Calu3 (cell line): ENCODE measurements around the gene LEMD2. TPM values are rescaled to one million over a fixed set of nuclear protein-coding genes. Genes with fewer than 3 reads are reported as not detected.

Source experiments
- BruUV-seq: library from RNA; stranded (reverse); fragments of 400-500 nt; replicated peaks from 2 replicates; lab custom pipeline; 2021; lab: Mats Ljungman, UMichigan
- CTCF ChIA-PET: fragments of 300-600 bp; sonication (Branson Sonifier 250); formaldehyde crosslinking; loops from one replicate; lab custom pipeline; 2022; ENCODE audit warnings: antibody characterized with exemption; lab: Charles Lee
- DNase-seq: peaks from one replicate; pipeline ENCODE4 v3.0.0; 2022
- H3K27ac Mint-ChIP-seq: one replicate; pipeline ENCODE4 v1.8.0; 2022; ENCODE audit warnings: mixed read lengths; ENCODE audit not compliant: unreplicated experiment
- H3K27me3 Mint-ChIP-seq: one replicate; pipeline ENCODE4 v1.8.0; 2022; ENCODE audit warnings: mixed read lengths; ENCODE audit not compliant: unreplicated experiment
- H3K36me3 Mint-ChIP-seq: one replicate; pipeline ENCODE4 v1.8.0; 2022; ENCODE audit warnings: mild to moderate bottlenecking, moderate library complexity, mixed read lengths; ENCODE audit not compliant: insufficient read depth, unreplicated experiment
- H3K4me1 Mint-ChIP-seq: one replicate; pipeline ENCODE4 v1.8.0; 2022; ENCODE audit warnings: mild to moderate bottlenecking, low read depth, mixed read lengths; ENCODE audit not compliant: unreplicated experiment
- H3K4me3 Mint-ChIP-seq: one replicate; pipeline ENCODE4 v1.8.0; 2022; ENCODE audit warnings: mild to moderate bottlenecking, low read depth, moderate library complexity, mixed read lengths; ENCODE audit not compliant: unreplicated experiment
- H3K9me3 Mint-ChIP-seq: one replicate; pipeline ENCODE4 v1.8.0; 2022; ENCODE audit warnings: low read depth, mixed read lengths; ENCODE audit not compliant: unreplicated experiment
- intact Hi-C: fragments of 100-400 bp; cut with micrococcal nuclease; formaldehyde crosslinking; loops from one replicate; pipeline ENCODE4 v1.10.0; 2022; ENCODE audit not compliant: unreplicated experiment
- total RNA-seq: library from RNA; stranded (reverse); gene quantifications from 2 replicates; pipeline ENCODE4 v1.2.3, GENCODE V29; 2022
- TF ChIP-seq, protein P1 (sequence below): fragments of 200-600 bp; IDR thresholded peaks from one replicate; pipeline ENCODE4 v1.8.0; 2022; ENCODE audit warnings: antibody characterized with exemption; ENCODE audit not compliant: unreplicated experiment

The LEMD2 gene
- total RNA-seq, 1 experiment from 2014 or later = 126 TPM

GRCh38 chr6:33724102-33725023 lies 64.6 kb downstream of the LEMD2 start:
- intact Hi-C loops = no loop called here
- no peak overlapping the region for H3K27ac Mint-ChIP-seq
- H3K4me1 Mint-ChIP-seq = peaks cover 14% of the 10 kb centered on the region
- CTCF ChIA-PET = interaction anchor here (0.6 to 1.0 kb wide), 5 partner anchors 12 to 421 kb away, joined by 3 to 4 read pairs (median 3); no protein-coding TSS in a partner anchor
- DNase-seq = no peak
- H3K27me3 Mint-ChIP-seq = peaks cover 26% of the 10 kb centered on the region
- no peaks in the 10 kb centered on the region for H3K36me3 Mint-ChIP-seq
- BruUV-seq = no TSS peak
- H3K9me3 Mint-ChIP-seq = no peaks in the 10 kb centered on the region
- TF ChIP-seq, protein P1, sequence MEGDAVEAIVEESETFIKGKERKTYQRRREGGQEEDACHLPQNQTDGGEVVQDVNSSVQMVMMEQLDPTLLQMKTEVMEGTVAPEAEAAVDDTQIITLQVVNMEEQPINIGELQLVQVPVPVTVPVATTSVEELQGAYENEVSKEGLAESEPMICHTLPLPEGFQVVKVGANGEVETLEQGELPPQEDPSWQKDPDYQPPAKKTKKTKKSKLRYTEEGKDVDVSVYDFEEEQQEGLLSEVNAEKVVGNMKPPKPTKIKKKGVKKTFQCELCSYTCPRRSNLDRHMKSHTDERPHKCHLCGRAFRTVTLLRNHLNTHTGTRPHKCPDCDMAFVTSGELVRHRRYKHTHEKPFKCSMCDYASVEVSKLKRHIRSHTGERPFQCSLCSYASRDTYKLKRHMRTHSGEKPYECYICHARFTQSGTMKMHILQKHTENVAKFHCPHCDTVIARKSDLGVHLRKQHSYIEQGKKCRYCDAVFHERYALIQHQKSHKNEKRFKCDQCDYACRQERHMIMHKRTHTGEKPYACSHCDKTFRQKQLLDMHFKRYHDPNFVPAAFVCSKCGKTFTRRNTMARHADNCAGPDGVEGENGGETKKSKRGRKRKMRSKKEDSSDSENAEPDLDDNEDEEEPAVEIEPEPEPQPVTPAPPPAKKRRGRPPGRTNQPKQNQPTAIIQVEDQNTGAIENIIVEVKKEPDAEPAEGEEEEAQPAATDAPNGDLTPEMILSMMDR = no peak
- no peak overlapping the region for H3K4me3 Mint-ChIP-seq

DNA sequence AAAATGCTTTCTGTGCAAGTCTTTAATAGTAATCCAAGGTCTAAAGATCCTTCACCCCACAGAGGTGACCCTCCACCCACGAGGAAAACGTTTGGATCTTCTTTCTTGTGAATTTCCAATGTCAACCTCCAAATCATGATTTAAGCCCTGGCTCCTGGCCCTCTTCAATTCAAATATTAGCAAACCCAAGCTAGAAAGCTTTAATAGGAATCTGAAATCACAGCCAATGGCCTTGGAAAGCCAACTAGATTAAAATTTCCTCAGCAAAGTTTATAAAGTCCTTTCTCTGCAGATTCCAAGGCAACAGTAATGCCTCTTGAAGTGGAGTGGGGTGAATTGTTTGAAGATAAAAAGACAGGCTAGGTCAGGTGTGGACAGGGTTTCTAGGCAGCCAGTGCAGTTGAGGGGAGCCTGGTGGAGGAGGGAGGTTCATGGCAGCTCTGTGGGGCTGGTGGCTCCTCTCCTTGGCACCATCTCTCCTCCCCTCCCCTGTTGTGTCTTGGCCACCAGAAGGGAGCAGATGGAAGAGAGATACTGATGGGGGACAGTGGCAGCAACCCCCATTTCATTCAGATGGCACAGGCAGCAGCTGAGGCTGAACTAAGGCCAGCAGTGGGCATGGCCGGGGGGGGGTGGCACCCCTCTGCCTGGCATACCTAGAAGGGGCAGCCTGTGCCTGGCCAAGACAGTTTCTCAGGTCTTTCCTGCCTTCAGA lies 65.4 kb downstream of the LEMD2 start:
- CTCF ChIA-PET = interaction anchor here (1.0 kb wide), 1 partner anchor 422 kb away, joined by 3 read pairs; no protein-coding TSS in a partner anchor
- TF ChIP-seq, protein P1 = no peak
- intact Hi-C loops = no loop called here
- Mint-ChIP-seq H3K4me3 (no peak overlapping the region), H3K4me1 (peaks cover 18% of the 10 kb centered on the region), H3K36me3 (no peaks in the 10 kb centered on the region), H3K9me3 (no peaks in the 10 kb centered on the region), H3K27ac (no peak overlapping the region), H3K27me3 (peaks cover 26% of the 10 kb centered on the region)
- DNase-seq = no peak
- no TSS peak for BruUV-seq

- Mint-ChIP-seq H3K9me3 (no peaks in the 10 kb centered on the region), H3K4me3 (no peak overlapping the region), H3K4me1 (peaks cover 20% of the 10 kb centered on the region), H3K27me3 (peaks cover 26% of the 10 kb centered on the region), H3K36me3 (no peaks in the 10 kb centered on the region), H3K27ac (no peak overlapping the region)
- CTCF ChIA-PET = interaction anchor here (1.2 kb wide), 1 partner anchor 10 kb away, joined by 4 read pairs; no protein-coding TSS in a partner anchor
- TF ChIP-seq, protein P1 = no peak
- no TSS peak for BruUV-seq
- no peak for DNase-seq
- intact Hi-C loops = no loop called here
These were observed 66.8 kb downstream of the LEMD2 start for GRCh38 chr6:33722103-33722623.

DNA sequence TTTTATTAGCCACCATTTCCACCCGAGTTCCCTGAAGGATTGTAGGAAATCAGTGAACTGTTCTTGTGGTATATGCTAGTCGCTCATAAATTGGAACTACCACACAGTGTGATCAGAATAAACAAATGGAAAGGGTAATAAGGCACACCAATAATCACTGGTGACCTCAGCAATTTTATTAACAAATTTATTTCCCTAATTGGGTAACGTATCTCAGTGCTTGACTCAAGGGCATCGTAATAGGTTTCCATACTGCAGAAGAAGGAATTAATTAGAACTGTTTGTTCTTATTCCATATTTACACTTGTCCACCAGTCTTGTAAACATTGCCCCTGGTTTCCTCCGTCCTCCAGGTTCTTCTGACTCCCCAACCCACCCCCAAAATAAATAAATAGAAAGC lies 67.4 kb downstream of the LEMD2 start:
- Mint-ChIP-seq H3K36me3 (peaks cover 5% of the 10 kb centered on the region), H3K4me1 (peaks cover 27% of the 10 kb centered on the region), H3K4me3 (no peak overlapping the region), H3K27ac (no peak overlapping the region), H3K9me3 (no peaks in the 10 kb centered on the region), H3K27me3 (peaks cover 26% of the 10 kb centered on the region)
- CTCF ChIA-PET = interaction anchor here (1.2 kb wide), 1 partner anchor 10 kb away, joined by 4 read pairs; no protein-coding TSS in a partner anchor
- intact Hi-C loops = no loop called here
- TF ChIP-seq, protein P1 = no peak
- no peak for DNase-seq
- no TSS peak for BruUV-seq
